WI38 (cell line): ENCODE results near the gene LOXL4.

ENCODE experiments used
- H3K4me3 ChIP-seq: 2 replicates; pipeline ENCODE4 v1.5.1; 2011; ENCODE audit warnings: low read depth, mild to moderate bottlenecking, control low read depth, low read length
- TF ChIP-seq, protein P1 (sequence below): IDR thresholded peaks from 2 replicates; pipeline ENCODE4 v1.5.1; 2012; ENCODE audit warnings: low read depth, mild to moderate bottlenecking, control low read depth, low read length

Gene LOXL4

GRCh38 chr10:98294270-98294627 is 26.3 kb upstream of the LOXL4 start:
- H3K4me3 ChIP-seq: no peak overlapping the region

GRCh38 chr10:98293550-98294269 is 25.7 kb upstream of the LOXL4 start:
- H3K4me3 ChIP-seq: no peak overlapping the region
- TF ChIP-seq, protein P1, sequence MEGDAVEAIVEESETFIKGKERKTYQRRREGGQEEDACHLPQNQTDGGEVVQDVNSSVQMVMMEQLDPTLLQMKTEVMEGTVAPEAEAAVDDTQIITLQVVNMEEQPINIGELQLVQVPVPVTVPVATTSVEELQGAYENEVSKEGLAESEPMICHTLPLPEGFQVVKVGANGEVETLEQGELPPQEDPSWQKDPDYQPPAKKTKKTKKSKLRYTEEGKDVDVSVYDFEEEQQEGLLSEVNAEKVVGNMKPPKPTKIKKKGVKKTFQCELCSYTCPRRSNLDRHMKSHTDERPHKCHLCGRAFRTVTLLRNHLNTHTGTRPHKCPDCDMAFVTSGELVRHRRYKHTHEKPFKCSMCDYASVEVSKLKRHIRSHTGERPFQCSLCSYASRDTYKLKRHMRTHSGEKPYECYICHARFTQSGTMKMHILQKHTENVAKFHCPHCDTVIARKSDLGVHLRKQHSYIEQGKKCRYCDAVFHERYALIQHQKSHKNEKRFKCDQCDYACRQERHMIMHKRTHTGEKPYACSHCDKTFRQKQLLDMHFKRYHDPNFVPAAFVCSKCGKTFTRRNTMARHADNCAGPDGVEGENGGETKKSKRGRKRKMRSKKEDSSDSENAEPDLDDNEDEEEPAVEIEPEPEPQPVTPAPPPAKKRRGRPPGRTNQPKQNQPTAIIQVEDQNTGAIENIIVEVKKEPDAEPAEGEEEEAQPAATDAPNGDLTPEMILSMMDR: no peak

More at GRCh38 chr10:98294270-98294627, 26.3 kb upstream of the LOXL4 start:
- TF ChIP-seq, protein P1: no peak

DNA sequence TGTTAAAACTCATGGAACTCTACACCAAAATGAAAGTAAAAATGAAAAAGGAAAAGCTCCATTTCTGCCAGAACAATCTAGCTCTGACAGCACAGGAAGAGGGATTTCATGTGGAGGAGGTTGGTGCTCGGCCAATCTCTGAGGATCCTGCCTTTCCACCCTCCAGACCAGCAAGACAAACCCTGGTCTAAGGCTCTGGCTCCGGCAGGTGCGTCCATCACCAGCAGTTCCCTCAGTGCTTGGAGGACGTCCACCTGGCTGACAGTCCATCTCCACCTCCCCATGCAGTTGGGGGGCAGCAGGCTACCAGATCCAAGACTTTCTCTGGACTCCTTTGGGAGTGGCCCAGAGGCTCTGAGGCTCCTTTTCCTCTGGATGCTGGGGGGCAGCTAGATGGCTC is 25.0 kb upstream of the LOXL4 start:
- TF ChIP-seq, protein P1: no peak
- no peak overlapping the region for H3K4me3 ChIP-seq

DNA sequence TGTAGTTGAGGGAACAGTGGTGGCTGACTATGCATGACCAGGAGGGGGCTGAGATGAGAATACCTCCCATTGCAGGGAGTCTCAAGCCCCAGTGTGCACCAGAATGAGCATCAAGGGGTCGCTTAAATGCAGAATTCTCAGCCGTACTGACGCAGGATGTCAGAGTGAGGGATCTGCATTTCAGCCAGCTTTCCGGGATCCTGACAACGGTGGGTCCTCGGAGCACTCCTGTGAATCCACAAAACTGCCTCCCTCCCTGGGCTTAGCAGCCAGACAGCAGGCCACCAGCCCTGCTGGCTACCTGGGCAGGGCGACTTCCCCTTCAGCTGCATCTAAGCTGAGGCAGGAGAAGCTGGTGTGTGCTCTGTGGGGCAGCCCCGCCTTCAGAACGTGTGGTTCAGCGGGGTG is 21.8 kb upstream of the LOXL4 start:
- TF ChIP-seq, protein P1: no peak

DNA sequence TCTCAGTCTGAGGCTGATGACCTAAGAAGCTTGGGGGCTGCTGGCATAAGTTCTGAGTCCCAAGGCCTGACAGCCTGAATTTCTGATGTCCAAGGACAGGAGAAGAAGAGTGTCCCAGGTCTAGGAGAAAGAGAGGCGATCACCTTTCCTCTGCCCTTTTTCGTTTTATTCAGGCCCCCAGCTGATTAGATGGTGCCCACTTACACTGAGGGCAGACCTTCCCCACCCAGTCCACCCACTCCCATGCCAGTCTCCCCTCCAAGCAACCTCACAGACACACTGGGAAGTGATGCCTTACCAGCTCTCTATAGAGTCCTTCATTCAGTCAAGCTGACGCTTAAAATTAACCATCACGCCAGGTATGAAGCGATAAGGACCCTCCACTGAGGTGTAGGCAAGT is 19.3 kb upstream of the LOXL4 start:
- TF ChIP-seq, protein P1: no peak
- H3K4me3 ChIP-seq: no peak overlapping the region

More for the DNA sequence above, 21.8 kb upstream of the LOXL4 start:
- H3K4me3 ChIP-seq: no peak overlapping the region

DNA sequence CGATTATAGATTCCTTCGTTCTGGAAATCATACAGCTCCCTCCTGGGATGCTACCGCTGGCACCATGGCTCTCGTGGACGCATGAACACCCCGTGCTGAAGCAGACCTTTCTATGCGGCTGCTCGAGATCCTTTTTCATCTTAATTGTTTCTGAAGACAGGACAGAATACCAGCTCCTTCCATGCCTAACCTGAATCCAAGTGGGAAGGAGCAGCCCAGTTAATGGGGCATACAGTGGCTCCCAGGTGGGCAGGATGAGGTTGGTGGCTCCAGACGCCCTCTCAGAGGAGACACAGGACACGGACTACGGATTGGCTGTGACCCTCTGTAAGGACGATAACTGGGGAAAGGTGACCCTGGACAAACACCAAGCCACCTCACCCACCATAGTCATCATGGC is 18.4 kb upstream of the LOXL4 start:
- no peak overlapping the region for H3K4me3 ChIP-seq
- TF ChIP-seq, protein P1: no peak

DNA sequence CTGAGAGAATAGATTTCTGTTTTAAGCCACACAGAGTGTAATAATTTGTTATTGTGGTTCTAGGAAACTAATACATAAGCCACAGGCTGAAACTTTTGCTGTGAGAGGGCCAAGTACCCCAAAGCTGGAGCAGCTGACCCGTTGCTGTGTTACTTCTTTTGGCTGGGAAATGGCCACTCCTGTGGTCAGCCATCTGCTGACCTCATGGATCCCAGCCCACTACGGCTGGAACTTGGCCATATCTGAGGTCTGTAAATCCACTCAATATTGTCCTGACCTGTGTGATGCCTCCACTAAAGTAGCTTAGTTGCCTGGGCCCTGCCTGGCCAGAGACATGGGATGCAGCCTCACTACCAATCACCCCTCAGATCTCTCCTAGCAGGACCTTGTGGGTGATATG is 17.4 kb upstream of the LOXL4 start:
- no peak overlapping the region for H3K4me3 ChIP-seq
- TF ChIP-seq, protein P1: no peak
